Peyer's patch (tissue), 4 donors: ENCODE data around the gene FGF10.

Experiments used
- POLR2A ChIP-seq, 2 donors: fragments of 450-650 bp; IDR thresholded peaks; one replicate each; pipeline ENCODE4 v1.5.1; 2017; ENCODE audit warnings: antibody characterized with exemption in 2 of 2, mild to moderate bottlenecking in 2 of 2, moderate library complexity in 2 of 2
- TF ChIP-seq, protein P1 (sequence below), 6 experiments: fragments of 450-650 bp in 4 of 6; fragments of 200-600 bp in 2 of 6; sonication (generic) in 1 of 6; IDR thresholded peaks; one replicate each; pipeline ENCODE4 v1.5.1; 2017 to 2019; ENCODE audit warnings: antibody characterized with exemption in 6 of 6, mild to moderate bottlenecking in 3 of 6, moderate library complexity in 1 of 6

DNA sequence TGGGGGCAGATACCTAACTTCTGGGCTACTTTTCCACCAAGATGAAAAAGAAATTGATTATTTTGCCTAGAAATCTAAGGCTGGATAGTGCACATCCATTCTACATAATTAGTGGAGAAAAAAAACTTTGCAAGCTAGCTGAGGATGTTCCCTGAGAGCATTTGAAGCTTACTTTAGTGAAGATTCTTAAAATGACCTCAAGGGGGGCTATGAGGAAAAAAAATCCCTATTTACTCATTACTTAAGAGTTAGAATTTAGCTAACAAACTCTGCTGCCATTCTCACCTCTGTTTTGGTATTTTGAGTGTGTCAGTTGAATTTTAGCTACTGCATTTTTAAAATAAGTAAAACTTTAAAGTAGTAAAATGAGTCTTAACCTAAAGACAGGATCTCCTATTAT lies 9.2 kb upstream of the FGF10 start:
- TF ChIP-seq POLR2A (IDR thresholded peaks at IDR 0.05) = no peak
- TF ChIP-seq, protein P1, sequence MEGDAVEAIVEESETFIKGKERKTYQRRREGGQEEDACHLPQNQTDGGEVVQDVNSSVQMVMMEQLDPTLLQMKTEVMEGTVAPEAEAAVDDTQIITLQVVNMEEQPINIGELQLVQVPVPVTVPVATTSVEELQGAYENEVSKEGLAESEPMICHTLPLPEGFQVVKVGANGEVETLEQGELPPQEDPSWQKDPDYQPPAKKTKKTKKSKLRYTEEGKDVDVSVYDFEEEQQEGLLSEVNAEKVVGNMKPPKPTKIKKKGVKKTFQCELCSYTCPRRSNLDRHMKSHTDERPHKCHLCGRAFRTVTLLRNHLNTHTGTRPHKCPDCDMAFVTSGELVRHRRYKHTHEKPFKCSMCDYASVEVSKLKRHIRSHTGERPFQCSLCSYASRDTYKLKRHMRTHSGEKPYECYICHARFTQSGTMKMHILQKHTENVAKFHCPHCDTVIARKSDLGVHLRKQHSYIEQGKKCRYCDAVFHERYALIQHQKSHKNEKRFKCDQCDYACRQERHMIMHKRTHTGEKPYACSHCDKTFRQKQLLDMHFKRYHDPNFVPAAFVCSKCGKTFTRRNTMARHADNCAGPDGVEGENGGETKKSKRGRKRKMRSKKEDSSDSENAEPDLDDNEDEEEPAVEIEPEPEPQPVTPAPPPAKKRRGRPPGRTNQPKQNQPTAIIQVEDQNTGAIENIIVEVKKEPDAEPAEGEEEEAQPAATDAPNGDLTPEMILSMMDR (IDR thresholded peaks at IDR 0.05) = no peak
